NK-92 (cell line): Measurements from ENCODE around the gene ZNF397.

ENCODE experiments used
- DNase-seq: peaks from one replicate; lab custom pipeline; 2025; ENCODE audit not compliant: unreplicated experiment; lab: John Stamatoyannopoulos, UW

The ZNF397 gene

DNA sequence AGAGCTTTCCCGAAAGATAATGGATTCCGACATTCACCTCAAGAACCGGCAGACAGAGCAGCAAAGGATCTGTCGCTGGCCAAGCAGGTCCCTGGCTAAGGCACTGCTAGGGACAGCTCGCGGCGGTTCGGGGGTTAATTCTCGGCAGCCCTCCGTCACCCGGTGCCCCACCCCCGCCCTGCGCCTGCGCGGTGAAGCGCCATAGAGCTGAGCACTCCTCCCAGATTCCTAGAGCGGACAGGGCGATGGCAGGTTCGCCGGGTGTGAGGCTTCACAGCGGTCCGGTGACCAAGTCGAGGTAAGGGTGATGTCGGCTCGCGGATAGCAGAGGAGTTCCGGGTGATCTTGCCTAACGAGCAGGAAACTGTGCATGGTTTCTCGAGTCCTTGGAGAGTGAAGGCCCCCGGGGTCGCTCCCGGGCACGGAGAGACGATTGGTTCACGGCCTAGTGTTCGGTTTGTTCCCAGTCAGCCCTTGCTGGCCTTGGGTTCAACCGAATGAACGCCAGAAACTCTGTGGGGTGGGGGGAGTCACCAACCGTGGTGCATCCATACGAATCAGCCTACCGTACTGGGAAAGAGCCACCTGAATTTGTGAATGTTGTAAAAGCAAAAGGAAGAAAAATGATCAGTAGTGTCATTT is 49.4 kb downstream of the ZNF397 start, which contains the start of gene ZSCAN30:
TSS of gene ZSCAN30 (minus strand) at position 136 of the 642 bp plus-strand sequence. CDS start 25,877 bp downstream, outside the sequence.
- peak; percentile 66 for DNase-seq

DNA sequence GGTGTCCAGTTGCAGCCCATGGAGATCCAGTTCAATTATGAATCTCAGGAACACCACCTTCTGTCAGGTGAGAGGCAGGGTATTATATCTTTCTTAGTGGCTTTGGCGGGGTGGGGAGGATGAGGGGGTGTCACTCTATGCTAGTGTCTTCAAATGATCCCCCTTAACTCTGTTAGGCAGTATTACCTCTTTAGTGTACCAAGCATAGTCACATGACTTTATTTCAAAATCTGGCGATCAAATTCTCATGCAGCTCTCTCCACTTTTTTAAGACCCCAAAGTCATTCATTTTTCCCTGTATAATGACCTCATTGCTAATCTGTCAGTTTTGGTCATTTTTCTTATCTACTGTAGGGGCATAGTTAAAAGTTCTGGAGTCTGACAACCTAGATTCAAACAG is 50.3 kb downstream of the ZNF397 start:
- no peak for DNase-seq

- DNase-seq, result no peak
These were observed 55.2 kb downstream of the ZNF397 start for GRCh38 chr18:35296060-35296459.

- DNase-seq, result no peak
These were observed 62.8 kb downstream of the ZNF397 start for GRCh38 chr18:35303610-35304009.

DNA sequence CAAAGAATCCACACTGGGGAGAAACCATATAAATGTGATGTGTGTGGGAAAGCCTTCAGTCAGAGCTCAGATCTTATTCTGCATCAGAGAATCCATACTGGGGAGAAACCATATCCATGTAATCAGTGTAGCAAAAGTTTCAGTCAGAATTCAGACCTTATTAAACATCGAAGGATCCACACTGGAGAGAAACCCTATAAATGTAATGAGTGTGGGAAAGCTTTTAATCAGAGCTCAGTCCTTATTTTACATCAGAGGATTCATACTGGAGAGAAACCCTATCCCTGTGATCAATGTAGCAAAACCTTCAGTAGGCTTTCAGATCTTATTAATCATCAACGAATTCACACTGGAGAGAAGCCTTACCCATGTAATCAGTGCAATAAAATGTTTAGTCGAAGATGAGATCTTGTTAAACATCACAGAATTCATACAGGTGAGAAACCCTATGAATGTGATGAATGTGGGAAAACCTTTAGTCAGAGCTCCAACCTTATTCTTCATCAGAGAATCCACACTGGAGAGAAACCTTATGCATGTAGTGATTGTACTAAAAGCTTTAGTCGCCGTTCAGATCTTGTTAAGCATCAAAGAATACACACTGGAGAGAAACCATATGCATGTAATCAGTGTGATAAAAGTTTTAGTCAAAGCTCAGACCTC is 65.9 kb downstream of the ZNF397 start:
- no peak for DNase-seq
